Vagina (tissue), 2 donors: ENCODE results near the gene SLC29A1.

ENCODE experiments used
- CTCF ChIP-seq, 3 experiments: fragments of 450-650 bp in 2 of 3; fragments of 200-600 bp in 1 of 3; sonication (generic) in 1 of 3; IDR thresholded peaks; one replicate each; pipeline ENCODE4 v1.5.1; 2017 to 2019; ENCODE audit warnings: antibody characterized with exemption in 3 of 3, mild to moderate bottlenecking in 2 of 3, moderate library complexity in 2 of 3
- POLR2A ChIP-seq, 2 donors: fragments of 450-650 bp; IDR thresholded peaks; one replicate each; pipeline ENCODE4 v1.6.1; 2017; ENCODE audit warnings: antibody characterized with exemption in 2 of 2, mild to moderate bottlenecking in 2 of 2, moderate library complexity in 2 of 2
- POLR2AphosphoS5 ChIP-seq, 2 donors: sonication (generic); formaldehyde crosslinking; IDR thresholded peaks; one replicate each; pipeline ENCODE4 v1.9.0; 2017; ENCODE audit warnings: antibody characterized with exemption in 2 of 2, mild to moderate bottlenecking in 2 of 2, low read depth in 1 of 2; ENCODE audit not compliant: insufficient read depth in 1 of 2

DNA sequence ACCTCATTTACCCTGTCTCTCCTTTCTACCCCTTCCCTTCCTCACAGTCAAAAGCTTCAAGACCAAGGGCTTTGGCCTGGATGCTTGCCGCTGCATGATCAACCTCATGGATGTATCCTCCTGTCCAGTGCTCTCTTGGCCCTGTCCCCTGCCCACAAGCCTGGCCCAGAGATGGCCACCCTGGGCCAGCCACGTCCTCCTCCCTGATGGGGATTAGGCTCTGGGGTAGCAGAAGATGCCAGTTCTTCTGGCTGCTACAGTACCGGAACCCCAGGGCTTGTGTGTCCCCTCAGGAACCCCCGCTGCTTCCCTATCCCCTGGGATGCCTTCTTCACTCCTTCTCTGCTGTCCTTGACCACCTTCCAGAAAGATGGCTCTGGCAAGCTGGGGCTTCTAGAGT is 42.5 kb upstream of the SLC29A1 start:
- TF ChIP-seq CTCF (IDR thresholded peaks at IDR 0.05), result no peak
- no peak for TF ChIP-seq POLR2AphosphoS5 (IDR thresholded peaks at IDR 0.05; ENCODE audit: insufficient read depth in 1 of 2, low read depth in 1 of 2)
- no peak for TF ChIP-seq POLR2A (IDR thresholded peaks at IDR 0.05)
